Endometrium (tissue), 2 donors: Measurements from ENCODE around the gene PGM1.

ENCODE experiments used
- FAIRE-seq: peaks from 2 replicates; lab custom pipeline; 2012; peaks lifted over from hg19 to GRCh38; lab: Jason Lieb, UNC
- donor health status: control.
- donor health status: control.

The PGM1 gene

GRCh38 chr1:63601061-63601460 is 7.8 kb downstream of the PGM1 start:
- FAIRE-seq, result no peak

- FAIRE-seq, result no peak
Measured at GRCh38 chr1:63601463-63601862, 8.3 kb downstream of the PGM1 start.

- no peak for FAIRE-seq
Measured at GRCh38 chr1:63601912-63602311, 8.7 kb downstream of the PGM1 start.

- no peak for FAIRE-seq
Measured at GRCh38 chr1:63602629-63603028, 9.4 kb downstream of the PGM1 start.

GRCh38 chr1:63603810-63604209 is 10.6 kb downstream of the PGM1 start:
- FAIRE-seq, result no peak

- no peak for FAIRE-seq
Measured at GRCh38 chr1:63607322-63607721, 14.1 kb downstream of the PGM1 start.

- no peak for FAIRE-seq
Measured at GRCh38 chr1:63611231-63611630, 18.0 kb downstream of the PGM1 start.

GRCh38 chr1:63612564-63612963 is 19.4 kb downstream of the PGM1 start:
- FAIRE-seq, result no peak

- FAIRE-seq, result no peak
Measured at GRCh38 chr1:63612971-63613370, 19.8 kb downstream of the PGM1 start.

- peak; percentile 90 for FAIRE-seq
Measured at GRCh38 chr1:63615768-63616420, 22.7 kb downstream of the PGM1 start.

GRCh38 chr1:63617450-63617849 is 24.2 kb downstream of the PGM1 start:
- no peak for FAIRE-seq

- FAIRE-seq, result no peak
Measured at GRCh38 chr1:63618011-63618410, 24.8 kb downstream of the PGM1 start.

GRCh38 chr1:63619558-63619957 is 26.3 kb downstream of the PGM1 start:
- FAIRE-seq, result no peak

GRCh38 chr1:63620671-63621070 is 27.5 kb downstream of the PGM1 start:
- no peak for FAIRE-seq

GRCh38 chr1:63621075-63621474 is 27.9 kb downstream of the PGM1 start:
- no peak for FAIRE-seq

GRCh38 chr1:63621698-63622097 is 28.5 kb downstream of the PGM1 start:
- no peak for FAIRE-seq

GRCh38 chr1:63622849-63623566 is 29.8 kb downstream of the PGM1 start:
- FAIRE-seq, result no peak

GRCh38 chr1:63623952-63624351 is 30.7 kb downstream of the PGM1 start:
- no peak for FAIRE-seq

GRCh38 chr1:63624911-63625310 is 31.7 kb downstream of the PGM1 start:
- no peak for FAIRE-seq

- FAIRE-seq, result no peak
Measured at GRCh38 chr1:63626222-63626621, 33.0 kb downstream of the PGM1 start.

- no peak for FAIRE-seq
Measured at GRCh38 chr1:63628607-63629006, 35.4 kb downstream of the PGM1 start.

- FAIRE-seq, result no peak
Measured at GRCh38 chr1:63630238-63630637, 37.0 kb downstream of the PGM1 start.

GRCh38 chr1:63630666-63631065 is 37.5 kb downstream of the PGM1 start:
- FAIRE-seq, result no peak

- no peak for FAIRE-seq
Measured at GRCh38 chr1:63632110-63632509, 38.9 kb downstream of the PGM1 start.
